ENCODE measurements around the gene PAQR5.

PAQR5 gene

GRCh38 chr15:69343133-69343532 is 44.4 kb downstream of the PAQR5 start:
- H3K4me1 ChIP-seq (ENCODE audit: control insufficient read depth in 5 of 5, insufficient read depth in 5 of 5, low read length in 5 of 5): no peaks in the 10 kb centered on the region
- H3K4me3 ChIP-seq (ENCODE audit: low read depth in 1 of 5, low read length in 5 of 5): no peak overlapping the region
- no peaks in the 10 kb centered on the region for H3K36me3 ChIP-seq (ENCODE audit: control insufficient read depth in 5 of 5, insufficient read depth in 5 of 5, low read length in 5 of 5)
- no peak overlapping the region for H3K9ac ChIP-seq (ENCODE audit: low read length in 5 of 5)
- H3K27me3 ChIP-seq (ENCODE audit: control insufficient read depth in 5 of 5, insufficient read depth in 4 of 5, low read length in 5 of 5): peaks cover 0 to 5% (median 3%) of the 10 kb centered on the region in 5 donors
- no peaks in the 10 kb centered on the region for H3K9me3 ChIP-seq (ENCODE audit: control insufficient read depth in 5 of 5, low read length in 5 of 5)
- no peak overlapping the region for H3K27ac ChIP-seq (ENCODE audit: low read depth, low read length)

GRCh38 chr15:69344238-69344637 is 45.5 kb downstream of the PAQR5 start:
- H3K27me3 ChIP-seq (ENCODE audit: control insufficient read depth in 5 of 5, insufficient read depth in 4 of 5, low read length in 5 of 5): peaks cover 0 to 5% (median 3%) of the 10 kb centered on the region in 5 donors
- no peaks in the 10 kb centered on the region for H3K4me1 ChIP-seq (ENCODE audit: control insufficient read depth in 5 of 5, insufficient read depth in 5 of 5, low read length in 5 of 5)
- no peak overlapping the region for H3K27ac ChIP-seq (ENCODE audit: low read depth, low read length)
- no peak overlapping the region for H3K4me3 ChIP-seq (ENCODE audit: low read depth in 1 of 5, low read length in 5 of 5)
- H3K9me3 ChIP-seq (ENCODE audit: control insufficient read depth in 5 of 5, low read length in 5 of 5): no peaks in the 10 kb centered on the region
- H3K9ac ChIP-seq (ENCODE audit: low read length in 5 of 5): no peak overlapping the region
- no peaks in the 10 kb centered on the region for H3K36me3 ChIP-seq (ENCODE audit: control insufficient read depth in 5 of 5, insufficient read depth in 5 of 5, low read length in 5 of 5)

- H3K27ac ChIP-seq (ENCODE audit: low read depth, low read length): no peak overlapping the region
- no peak overlapping the region for H3K4me3 ChIP-seq (ENCODE audit: low read depth in 1 of 5, low read length in 5 of 5)
- no peaks in the 10 kb centered on the region for H3K36me3 ChIP-seq (ENCODE audit: control insufficient read depth in 5 of 5, insufficient read depth in 5 of 5, low read length in 5 of 5)
- no peak overlapping the region for H3K9ac ChIP-seq (ENCODE audit: low read length in 5 of 5)
- H3K27me3 ChIP-seq (ENCODE audit: control insufficient read depth in 5 of 5, insufficient read depth in 4 of 5, low read length in 5 of 5): peaks cover 0 to 5% (median 3%) of the 10 kb centered on the region in 5 donors
- no peaks in the 10 kb centered on the region for H3K9me3 ChIP-seq (ENCODE audit: control insufficient read depth in 5 of 5, low read length in 5 of 5)
- H3K4me1 ChIP-seq (ENCODE audit: control insufficient read depth in 5 of 5, insufficient read depth in 5 of 5, low read length in 5 of 5): no peaks in the 10 kb centered on the region
Measured at GRCh38 chr15:69346112-69346511, 47.4 kb downstream of the PAQR5 start.

GRCh38 chr15:69351333-69351732 is 52.6 kb downstream of the PAQR5 start:
- no peaks in the 10 kb centered on the region for H3K4me1 ChIP-seq (ENCODE audit: control insufficient read depth in 5 of 5, insufficient read depth in 5 of 5, low read length in 5 of 5)
- no peaks in the 10 kb centered on the region for H3K9me3 ChIP-seq (ENCODE audit: control insufficient read depth in 5 of 5, low read length in 5 of 5)
- no peak overlapping the region for H3K4me3 ChIP-seq (ENCODE audit: low read depth in 1 of 5, low read length in 5 of 5)
- no peaks in the 10 kb centered on the region for H3K27me3 ChIP-seq (ENCODE audit: control insufficient read depth in 5 of 5, insufficient read depth in 4 of 5, low read length in 5 of 5)
- no peaks in the 10 kb centered on the region for H3K36me3 ChIP-seq (ENCODE audit: control insufficient read depth in 5 of 5, insufficient read depth in 5 of 5, low read length in 5 of 5)
- no peak overlapping the region for H3K9ac ChIP-seq (ENCODE audit: low read length in 5 of 5)
- no peak overlapping the region for H3K27ac ChIP-seq (ENCODE audit: low read depth, low read length)

- Histone ChIP-seq H3K9me3 (ENCODE audit: control insufficient read depth in 5 of 5, low read length in 5 of 5) (no peaks in the 10 kb centered on the region), H3K27ac (ENCODE audit: low read depth, low read length) (no peak overlapping the region), H3K36me3 (ENCODE audit: control insufficient read depth in 5 of 5, insufficient read depth in 5 of 5, low read length in 5 of 5) (no peaks in the 10 kb centered on the region), H3K9ac (ENCODE audit: low read length in 5 of 5) (no peak overlapping the region), H3K4me3 (ENCODE audit: low read depth in 1 of 5, low read length in 5 of 5) (no peak overlapping the region), H3K27me3 (ENCODE audit: control insufficient read depth in 5 of 5, insufficient read depth in 4 of 5, low read length in 5 of 5) (no peaks in the 10 kb centered on the region), H3K4me1 (ENCODE audit: control insufficient read depth in 5 of 5, insufficient read depth in 5 of 5, low read length in 5 of 5) (no peaks in the 10 kb centered on the region)
Measured at GRCh38 chr15:69351884-69352283, 53.2 kb downstream of the PAQR5 start.

- no peak overlapping the region for H3K27ac ChIP-seq (ENCODE audit: low read depth, low read length)
Measured at GRCh38 chr15:69357773-69358771, 59.4 kb downstream of the PAQR5 start.

GRCh38 chr15:69358850-69359249 is 60.1 kb downstream of the PAQR5 start:
- Histone ChIP-seq H3K27me3 (ENCODE audit: control insufficient read depth in 5 of 5, insufficient read depth in 4 of 5, low read length in 5 of 5) (no peaks in the 10 kb centered on the region), H3K27ac (ENCODE audit: low read depth, low read length) (no peak overlapping the region), H3K4me1 (ENCODE audit: control insufficient read depth in 5 of 5, insufficient read depth in 5 of 5, low read length in 5 of 5) (no peaks in the 10 kb centered on the region), H3K9me3 (ENCODE audit: control insufficient read depth in 5 of 5, low read length in 5 of 5) (no peaks in the 10 kb centered on the region), H3K9ac (ENCODE audit: low read length in 5 of 5) (no peak overlapping the region), H3K4me3 (ENCODE audit: low read depth in 1 of 5, low read length in 5 of 5) (no peak overlapping the region), H3K36me3 (ENCODE audit: control insufficient read depth in 5 of 5, insufficient read depth in 5 of 5, low read length in 5 of 5) (no peaks in the 10 kb centered on the region)

More at GRCh38 chr15:69357773-69358771, 59.4 kb downstream of the PAQR5 start:
- Histone ChIP-seq H3K36me3 (ENCODE audit: control insufficient read depth in 5 of 5, insufficient read depth in 5 of 5, low read length in 5 of 5) (no peaks in the 10 kb centered on the region), H3K9me3 (ENCODE audit: control insufficient read depth in 5 of 5, low read length in 5 of 5) (no peaks in the 10 kb centered on the region), H3K4me1 (ENCODE audit: control insufficient read depth in 5 of 5, insufficient read depth in 5 of 5, low read length in 5 of 5) (no peaks in the 10 kb centered on the region), H3K4me3 (ENCODE audit: low read depth in 1 of 5, low read length in 5 of 5) (no peak overlapping the region), H3K9ac (ENCODE audit: low read length in 5 of 5) (no peak overlapping the region), H3K27me3 (ENCODE audit: control insufficient read depth in 5 of 5, insufficient read depth in 4 of 5, low read length in 5 of 5) (no peaks in the 10 kb centered on the region)

- H3K4me3 ChIP-seq (ENCODE audit: low read depth in 1 of 5, low read length in 5 of 5): no peak overlapping the region
- H3K9me3 ChIP-seq (ENCODE audit: control insufficient read depth in 5 of 5, low read length in 5 of 5): no peaks in the 10 kb centered on the region
- no peaks in the 10 kb centered on the region for H3K27me3 ChIP-seq (ENCODE audit: control insufficient read depth in 5 of 5, insufficient read depth in 4 of 5, low read length in 5 of 5)
- no peak overlapping the region for H3K27ac ChIP-seq (ENCODE audit: low read depth, low read length)
- H3K36me3 ChIP-seq (ENCODE audit: control insufficient read depth in 5 of 5, insufficient read depth in 5 of 5, low read length in 5 of 5): no peaks in the 10 kb centered on the region
- H3K4me1 ChIP-seq (ENCODE audit: control insufficient read depth in 5 of 5, insufficient read depth in 5 of 5, low read length in 5 of 5): no peaks in the 10 kb centered on the region
- H3K9ac ChIP-seq (ENCODE audit: low read length in 5 of 5): no peak overlapping the region
Measured at GRCh38 chr15:69359722-69360121, 61.0 kb downstream of the PAQR5 start.

- H3K36me3 ChIP-seq (ENCODE audit: control insufficient read depth in 5 of 5, insufficient read depth in 5 of 5, low read length in 5 of 5): no peaks in the 10 kb centered on the region
- no peaks in the 10 kb centered on the region for H3K4me1 ChIP-seq (ENCODE audit: control insufficient read depth in 5 of 5, insufficient read depth in 5 of 5, low read length in 5 of 5)
- H3K27ac ChIP-seq (ENCODE audit: low read depth, low read length): no peak overlapping the region
- no peaks in the 10 kb centered on the region for H3K27me3 ChIP-seq (ENCODE audit: control insufficient read depth in 5 of 5, insufficient read depth in 4 of 5, low read length in 5 of 5)
- no peak overlapping the region for H3K4me3 ChIP-seq (ENCODE audit: low read depth in 1 of 5, low read length in 5 of 5)
- H3K9ac ChIP-seq (ENCODE audit: low read length in 5 of 5): no peak overlapping the region
- no peaks in the 10 kb centered on the region for H3K9me3 ChIP-seq (ENCODE audit: control insufficient read depth in 5 of 5, low read length in 5 of 5)
Measured at GRCh38 chr15:69360642-69361041, 61.9 kb downstream of the PAQR5 start.

- Histone ChIP-seq H3K4me1 (ENCODE audit: control insufficient read depth in 5 of 5, insufficient read depth in 5 of 5, low read length in 5 of 5) (no peaks in the 10 kb centered on the region), H3K9me3 (ENCODE audit: control insufficient read depth in 5 of 5, low read length in 5 of 5) (no peaks in the 10 kb centered on the region), H3K4me3 (ENCODE audit: low read depth in 1 of 5, low read length in 5 of 5) (no peak overlapping the region), H3K9ac (ENCODE audit: low read length in 5 of 5) (no peak overlapping the region), H3K27ac (ENCODE audit: low read depth, low read length) (no peak overlapping the region), H3K27me3 (ENCODE audit: control insufficient read depth in 5 of 5, insufficient read depth in 4 of 5, low read length in 5 of 5) (no peaks in the 10 kb centered on the region), H3K36me3 (ENCODE audit: control insufficient read depth in 5 of 5, insufficient read depth in 5 of 5, low read length in 5 of 5) (peaks cover 0 to 3% (median 0%) of the 10 kb centered on the region in 5 donors)
Measured at GRCh38 chr15:69367236-69367635, 68.5 kb downstream of the PAQR5 start.

Data from subcutaneous abdominal adipose tissue (tissue), 5 donors.